OCI-LY7 (cell line): ENCODE measurements around the gene ARMC7. TPM values are rescaled to one million over a fixed set of nuclear protein-coding genes. Genes with fewer than 3 reads are reported as not detected.
A peak's percentile ranks its signal among the peaks of the same experiment; 100 is the strongest.

ENCODE experiments used
- BruUV-seq: library from RNA; stranded (reverse); fragments of 400-500 nt; replicated peaks from 2 replicates; lab custom pipeline; 2021; lab: Mats Ljungman, UMichigan
- CTCF ChIA-PET: fragments of 300-600 bp; sonication (Branson Sonifier 250); formaldehyde crosslinking; loops from one replicate; lab custom pipeline; 2022; ENCODE audit warnings: antibody characterized with exemption; ENCODE audit not compliant: unreplicated experiment; lab: Charles Lee
- POLR2A ChIA-PET: fragments of 300-600 bp; sonication (Branson Sonifier 250); formaldehyde crosslinking; loops from one replicate; lab custom pipeline; 2022; ENCODE audit warnings: antibody characterized with exemption; lab: Charles Lee
- DNase-seq: peaks from one replicate; pipeline ENCODE4 v3.0.0-alpha.2; 2015; ENCODE audit warnings: low spot score
- H2AFZ ChIP-seq: fragments of 200-600 bp; sonication (generic), shearing (Covaris generic); 2 replicates; pipeline ENCODE4 v1.6.1; 2014; ENCODE audit warnings: mild to moderate bottlenecking, antibody characterized with exemption, low read length, moderate library complexity
- H3K27ac ChIP-seq: fragments of 200-600 bp; sonication (generic); 2 replicates; pipeline ENCODE4 v1.5.1; 2014; ENCODE audit warnings: mixed run types, low read depth, mild to moderate bottlenecking, moderate library complexity, low read length, inconsistent platforms; ENCODE audit not compliant: poor library complexity, severe bottlenecking
- H3K36me3 ChIP-seq: fragments of 200-600 bp; sonication (generic); 2 replicates; pipeline ENCODE4 v1.6.1; 2014; ENCODE audit warnings: mild to moderate bottlenecking, antibody characterized with exemption, low read length, moderate library complexity, mixed read lengths; ENCODE audit not compliant: insufficient read depth
- H3K4me1 ChIP-seq: fragments of 200-600 bp; sonication (generic); 2 replicates; pipeline ENCODE4 v1.5.1; 2014; ENCODE audit warnings: mild to moderate bottlenecking, low read length; ENCODE audit not compliant: insufficient read depth, poor library complexity, severe bottlenecking
- H3K4me2 ChIP-seq: fragments of 200-600 bp; sonication (generic); 2 replicates; pipeline ENCODE4 v1.6.1; 2014; ENCODE audit warnings: mild to moderate bottlenecking, low read length
- H3K4me3 ChIP-seq: fragments of 200-600 bp; sonication (generic); 2 replicates; pipeline ENCODE4 v1.5.1; 2014; ENCODE audit warnings: mild to moderate bottlenecking, low read depth, low read length; ENCODE audit not compliant: poor library complexity, severe bottlenecking
- H3K79me2 ChIP-seq: fragments of 200-600 bp; sonication (generic); 2 replicates; pipeline ENCODE4 v1.6.1; 2016; ENCODE audit warnings: low read depth, mild to moderate bottlenecking, low read length, moderate library complexity, mixed read lengths; ENCODE audit not compliant: insufficient read depth
- H3K9me2 ChIP-seq: fragments of 200-600 bp; sonication (generic); 2 replicates; pipeline ENCODE4 v1.6.1; 2016; ENCODE audit warnings: mild to moderate bottlenecking, low read length, mixed read lengths; ENCODE audit not compliant: insufficient read depth
- H3K9me3 ChIP-seq: fragments of 200-600 bp; sonication (generic); 2 replicates; pipeline ENCODE4 v1.6.1; 2014; ENCODE audit warnings: mild to moderate bottlenecking, mixed run types, low read length, mixed read lengths
- H4K20me1 ChIP-seq: fragments of 200-600 bp; sonication (generic); 2 replicates; pipeline ENCODE4 v1.6.1; 2014; ENCODE audit warnings: mild to moderate bottlenecking, antibody characterized with exemption, low read length, moderate library complexity, mixed read lengths; ENCODE audit not compliant: insufficient read depth
- EZH2phosphoT487 ChIP-seq: fragments of 200-600 bp; sonication (generic); IDR thresholded peaks from 2 replicates; pipeline ENCODE4 v1.6.1; 2018; ENCODE audit warnings: low read depth, borderline replicate concordance, mild to moderate bottlenecking, mixed run types, antibody characterized with exemption, low read length, moderate library complexity, mixed read lengths
- intact Hi-C: fragments of 100-400 bp; cut with micrococcal nuclease; formaldehyde crosslinking; loops from one replicate; pipeline ENCODE4 v1.10.0; 2022; ENCODE audit not compliant: unreplicated experiment
- total RNA-seq, 2 experiments: library from RNA; depleted of rRNA in 1 of 2; stranded (reverse); fragments of >200 nt in 1 of 2; shearing (Covaris generic) in 1 of 2; gene quantifications; 2 replicates each; pipeline ENCODE4 v1.2.3, GENCODE V29; 2014 to 2022
- TF ChIP-seq, protein P1 (sequence below): fragments of 200-600 bp; sonication (generic); conservative IDR thresholded peaks from 2 replicates; pipeline ENCODE4 v1.5.1; 2014; ENCODE audit warnings: mild to moderate bottlenecking, antibody characterized with exemption, low read length, moderate library complexity, mixed read lengths

ARMC7 gene
- total RNA-seq, 2 experiments from 2014 or later = 7.1 to 19.9 TPM

DNA sequence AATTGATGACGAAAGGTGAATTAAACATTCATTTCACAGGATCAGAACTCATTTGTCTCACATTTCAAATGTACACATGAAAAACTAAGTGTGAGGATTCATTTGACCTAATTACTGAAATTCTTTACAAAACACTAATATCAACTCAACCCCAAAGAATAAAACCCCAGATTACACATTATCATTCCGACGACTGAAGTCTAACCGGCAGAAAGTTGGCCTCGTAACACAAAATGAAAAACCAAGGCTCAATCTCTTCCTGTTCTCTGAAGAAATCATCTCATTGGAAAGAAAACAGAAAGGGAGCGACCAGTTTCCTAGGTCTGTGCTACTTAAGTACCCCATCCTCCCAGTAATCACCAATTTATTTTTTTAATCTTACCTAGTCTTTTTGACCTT lies 42.8 kb downstream of the ARMC7 start:
- POLR2A ChIA-PET = interaction anchor here (1.0 to 1.1 kb wide), 2 partner anchors 14 to 53 kb away, joined by 3 to 4 read pairs; partner anchors contain the start of gene NUP85
- no peaks in the 10 kb centered on the region for H3K9me3 ChIP-seq
- peak overlapping the region; percentile 95 for H3K4me2 ChIP-seq
- no peak for DNase-seq
- CTCF ChIA-PET = no interaction called here
- peaks cover 24% of the 10 kb centered on the region for H3K4me1 ChIP-seq
- intact Hi-C loops = loop anchor here (2.0 kb wide), 2 partner anchors 18 to 38 kb away; no protein-coding TSS in a partner anchor
- peaks cover 64% of the 10 kb centered on the region for H3K79me2 ChIP-seq
- H3K9me2 ChIP-seq = no peaks in the 10 kb centered on the region
- no peak overlapping the region; the same call in 1 of the 2 replicates for H2AFZ ChIP-seq
- H4K20me1 ChIP-seq = peaks cover 15% of the 10 kb centered on the region; the same call in 1 of the 2 replicates
- no TSS peak for BruUV-seq
- H3K4me3 ChIP-seq = peak overlapping the region; percentile 75
- peaks cover 38% of the 10 kb centered on the region for H3K36me3 ChIP-seq
- peak overlapping the region; percentile 56 for H3K27ac ChIP-seq
- no peak for TF ChIP-seq EZH2phosphoT487

DNA sequence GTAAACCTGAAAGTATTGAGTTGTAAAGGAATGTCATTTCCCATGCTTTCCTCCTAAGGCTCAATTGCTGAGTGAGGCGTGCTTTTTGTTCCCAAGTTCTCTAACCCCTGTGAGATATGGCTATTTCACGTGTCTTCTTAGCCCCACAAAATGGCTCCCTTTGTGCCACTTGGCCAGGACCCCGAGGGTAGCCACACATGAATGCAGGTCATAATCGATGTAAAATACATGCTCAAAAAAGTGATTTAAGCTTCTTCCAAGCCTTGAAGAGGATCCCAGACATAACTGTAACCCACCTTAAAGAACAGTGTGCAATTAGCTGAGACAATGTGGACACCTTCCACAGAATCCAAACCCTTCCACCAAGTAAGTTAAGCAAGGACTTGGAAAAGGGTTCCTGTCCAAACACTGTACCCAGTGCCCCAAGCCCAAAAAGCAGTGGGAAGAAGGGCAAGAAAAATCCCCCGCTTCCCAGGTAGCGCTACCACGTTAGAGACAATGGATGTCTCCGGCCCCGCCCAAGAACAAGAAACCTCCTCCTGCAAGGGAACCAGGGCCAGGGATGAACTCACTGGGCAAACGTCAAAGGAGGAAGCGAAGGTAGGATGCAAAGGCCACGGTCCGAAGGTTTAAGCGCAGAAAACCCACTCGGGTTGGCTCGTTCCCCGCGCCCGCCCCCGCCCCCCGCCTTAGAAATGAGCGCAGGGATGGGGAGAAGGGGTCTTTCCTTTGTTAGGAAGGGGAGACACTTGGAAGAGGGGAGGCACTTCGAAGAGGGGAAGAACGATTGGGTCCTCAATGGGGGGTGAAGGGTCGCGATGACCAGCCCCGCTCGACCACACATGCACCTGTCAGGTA lies 43.4 kb downstream of the ARMC7 start:
- intact Hi-C loops = loop anchor here (2.0 kb wide), 2 partner anchors 18 to 38 kb away; no protein-coding TSS in a partner anchor

DNA sequence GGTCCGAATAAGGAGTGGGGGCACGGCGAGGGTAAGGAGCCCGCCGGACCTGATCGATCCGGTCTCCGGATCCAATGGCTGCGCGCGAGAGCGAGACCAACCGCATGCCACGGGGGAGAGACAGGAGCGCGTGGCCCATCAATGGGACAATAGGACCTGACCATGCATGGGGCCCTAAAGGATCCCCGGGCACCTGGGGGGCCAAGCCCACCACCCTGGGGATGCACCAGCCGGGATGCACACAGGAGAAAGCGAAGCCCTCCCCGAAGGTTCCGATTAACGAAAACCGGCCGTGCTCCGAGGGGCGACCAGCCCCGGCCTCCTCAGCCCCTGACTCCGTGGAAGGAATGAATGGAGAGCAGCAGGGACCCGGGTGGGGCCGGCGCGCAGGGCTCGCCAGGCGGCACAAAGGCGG lies 44.0 kb downstream of the ARMC7 start:
- H3K4me3 ChIP-seq = peak overlapping the region; percentile 75
- H4K20me1 ChIP-seq = peaks cover 15% of the 10 kb centered on the region; the same call in 1 of the 2 replicates
- H3K36me3 ChIP-seq = peaks cover 28% of the 10 kb centered on the region
- H3K79me2 ChIP-seq = peaks cover 53% of the 10 kb centered on the region
- DNase-seq = peak; percentile 57
- POLR2A ChIA-PET = interaction anchor here (1.4 kb wide), 2 partner anchors 8 to 14 kb away, joined by 3 to 5 read pairs; no protein-coding TSS in a partner anchor
- H2AFZ ChIP-seq = no peak overlapping the region
- intact Hi-C loops = loop anchor here (1.0 to 2.0 kb wide), 4 partner anchors 17 to 51 kb away; partner anchors contain the start of genes NT5C and NUP85
- no peaks in the 10 kb centered on the region for H3K9me3 ChIP-seq
- no peak for TF ChIP-seq EZH2phosphoT487
- TF ChIP-seq, protein P1, sequence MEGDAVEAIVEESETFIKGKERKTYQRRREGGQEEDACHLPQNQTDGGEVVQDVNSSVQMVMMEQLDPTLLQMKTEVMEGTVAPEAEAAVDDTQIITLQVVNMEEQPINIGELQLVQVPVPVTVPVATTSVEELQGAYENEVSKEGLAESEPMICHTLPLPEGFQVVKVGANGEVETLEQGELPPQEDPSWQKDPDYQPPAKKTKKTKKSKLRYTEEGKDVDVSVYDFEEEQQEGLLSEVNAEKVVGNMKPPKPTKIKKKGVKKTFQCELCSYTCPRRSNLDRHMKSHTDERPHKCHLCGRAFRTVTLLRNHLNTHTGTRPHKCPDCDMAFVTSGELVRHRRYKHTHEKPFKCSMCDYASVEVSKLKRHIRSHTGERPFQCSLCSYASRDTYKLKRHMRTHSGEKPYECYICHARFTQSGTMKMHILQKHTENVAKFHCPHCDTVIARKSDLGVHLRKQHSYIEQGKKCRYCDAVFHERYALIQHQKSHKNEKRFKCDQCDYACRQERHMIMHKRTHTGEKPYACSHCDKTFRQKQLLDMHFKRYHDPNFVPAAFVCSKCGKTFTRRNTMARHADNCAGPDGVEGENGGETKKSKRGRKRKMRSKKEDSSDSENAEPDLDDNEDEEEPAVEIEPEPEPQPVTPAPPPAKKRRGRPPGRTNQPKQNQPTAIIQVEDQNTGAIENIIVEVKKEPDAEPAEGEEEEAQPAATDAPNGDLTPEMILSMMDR = no peak
- CTCF ChIA-PET = no interaction called here
- H3K4me1 ChIP-seq = peaks cover 24% of the 10 kb centered on the region
- peak overlapping the region; percentile 95 for H3K4me2 ChIP-seq
- H3K9me2 ChIP-seq = no peaks in the 10 kb centered on the region
- H3K27ac ChIP-seq = peak overlapping the region; percentile 56
- BruUV-seq = no TSS peak

More for the DNA sequence above, 43.4 kb downstream of the ARMC7 start:
- Histone ChIP-seq H2AFZ (peak overlapping the region; percentile 13; the same call in 1 of the 2 replicates), H3K27ac (peak overlapping the region; percentile 56), H3K36me3 (peaks cover 32% of the 10 kb centered on the region), H3K4me2 (peak overlapping the region; percentile 95), H3K4me1 (peaks cover 24% of the 10 kb centered on the region), H3K79me2 (peaks cover 60% of the 10 kb centered on the region), H3K9me2 (no peaks in the 10 kb centered on the region), H4K20me1 (peaks cover 15% of the 10 kb centered on the region; the same call in 1 of the 2 replicates), H3K4me3 (peak overlapping the region; percentile 75), H3K9me3 (no peaks in the 10 kb centered on the region)
- DNase-seq = peak; percentile 75
- TF ChIP-seq, protein P1 = no peak
- POLR2A ChIA-PET = interaction anchor here (1.0 to 1.1 kb wide), 2 partner anchors 15 to 53 kb away, joined by 3 to 4 read pairs; partner anchors contain the start of gene NUP85
- no TSS peak for BruUV-seq
- CTCF ChIA-PET = no interaction called here
